PC-3 (cell line): ENCODE results near the gene SEPTIN5. TPM values are rescaled to one million over a fixed set of nuclear protein-coding genes. Genes with fewer than 3 reads are reported as not detected.
A peak's percentile ranks its signal among the peaks of the same experiment; 100 is the strongest.

Experiments
- ATAC-seq: fragments of 200-7000 bp; cut with Tn5 transposase; 2 replicates; pipeline ENCODE4 v1.9.1; 2020; ENCODE audit warnings: mild to moderate bottlenecking, moderate library complexity
- BruUV-seq: library from RNA; stranded (reverse); fragments of 400-500 nt; replicated peaks from 2 replicates; lab custom pipeline; 2021; lab: Mats Ljungman, UMichigan
- CTCF ChIA-PET: fragments of 300-600 bp; sonication (Branson Sonifier 250); formaldehyde crosslinking; loops from one replicate; lab custom pipeline; 2022; ENCODE audit warnings: antibody characterized with exemption; lab: Charles Lee
- POLR2A ChIA-PET: fragments of 300-600 bp; sonication (Branson Sonifier 250); formaldehyde crosslinking; loops from one replicate; lab custom pipeline; 2022; ENCODE audit warnings: antibody characterized with exemption; ENCODE audit not compliant: unreplicated experiment; lab: Charles Lee
- DNase-seq: peaks from one replicate; pipeline ENCODE4 v3.0.0-alpha.2; 2015
- H2AFZ ChIP-seq: fragments of 300-600 bp; sonication (generic); 2 replicates; pipeline ENCODE4 v1.6.0; 2016; ENCODE audit warnings: antibody characterized with exemption, low read length
- H3F3A ChIP-seq: fragments of 300-600 bp; sonication (generic); one replicate; pipeline ENCODE4 v1.6.0; 2017; ENCODE audit warnings: antibody characterized with exemption, low read length, control low read depth, mild to moderate bottlenecking; ENCODE audit not compliant: unreplicated experiment
- H3K27ac ChIP-seq: fragments of 300-600 bp; sonication (generic); 2 replicates; pipeline ENCODE4 v1.5.1; 2016; ENCODE audit warnings: mild to moderate bottlenecking, low read length
- H3K27me3 ChIP-seq: fragments of 300-600 bp; sonication (generic); 2 replicates; pipeline ENCODE4 v1.6.1; 2016; ENCODE audit warnings: low read length, mixed read lengths
- H3K36me3 ChIP-seq: fragments of 300-600 bp; sonication (generic); 2 replicates; pipeline ENCODE4 v1.6.1; 2016; ENCODE audit warnings: low read depth, mixed run types, low read length, mixed read lengths
- H3K4me1 ChIP-seq: fragments of 300-600 bp; sonication (generic); 2 replicates; pipeline ENCODE4 v1.5.1; 2016; ENCODE audit warnings: low read length; ENCODE audit not compliant: insufficient read depth
- H3K4me2 ChIP-seq: fragments of 300-600 bp; sonication (generic); 2 replicates; pipeline ENCODE4 v1.6.0; 2016; ENCODE audit warnings: low read length
- H3K4me3 ChIP-seq: fragments of 300-600 bp; sonication (generic); 2 replicates; pipeline ENCODE4 v1.5.1; 2016; ENCODE audit warnings: mild to moderate bottlenecking, low read length, mixed read lengths
- H3K79me2 ChIP-seq: fragments of 300-600 bp; sonication (generic); 2 replicates; pipeline ENCODE4 v1.6.1; 2017; ENCODE audit warnings: low read length, mixed read lengths
- H3K9ac ChIP-seq: fragments of 300-600 bp; sonication (generic); 2 replicates; pipeline ENCODE4 v1.6.0; 2016; ENCODE audit warnings: mild to moderate bottlenecking, low read length
- H3K9me2 ChIP-seq: fragments of 300-600 bp; sonication (generic); replicated peaks from 2 replicates; pipeline ENCODE4 v1.6.1; 2016; ENCODE audit warnings: mixed run types, low read length, mixed read lengths
- H3K9me3 ChIP-seq: fragments of 300-600 bp; sonication (generic); 2 replicates; pipeline ENCODE4 v1.6.1; 2016; ENCODE audit warnings: low read length, mixed read lengths
- H4K20me1 ChIP-seq: fragments of 300-600 bp; sonication (generic); 2 replicates; pipeline ENCODE4 v1.6.1; 2016; ENCODE audit warnings: low read length, mixed read lengths
- CTCF ChIP-seq: fragments of 300-600 bp; sonication (generic); conservative IDR thresholded peaks from 2 replicates; pipeline ENCODE4 v1.5.1; 2017; ENCODE audit warnings: antibody characterized with exemption, low read depth, mild to moderate bottlenecking, low read length
- EZH2 ChIP-seq: fragments of 300-600 bp; sonication (generic); IDR thresholded peaks from one replicate; pipeline ENCODE4 v1.6.1; 2017; ENCODE audit warnings: antibody characterized with exemption, mild to moderate bottlenecking, low read length; ENCODE audit not compliant: unreplicated experiment
- EZH2phosphoT487 ChIP-seq: fragments of 300-600 bp; sonication (generic); IDR thresholded peaks from 2 replicates; pipeline ENCODE4 v1.6.1; 2018; ENCODE audit warnings: mild to moderate bottlenecking, antibody characterized with exemption, low read length, borderline replicate concordance
- intact Hi-C: fragments of 100-400 bp; cut with micrococcal nuclease; formaldehyde crosslinking; loops from 2 replicates; pipeline ENCODE4 v1.9.0; 2023
- total RNA-seq: library from RNA; depleted of rRNA; stranded (reverse); fragments of >200 nt; gene quantifications from 2 replicates; pipeline ENCODE4 v1.2.3, GENCODE V29; 2014

Gene SEPTIN5
- total RNA-seq, 1 experiment from 2014 or later, result 27.5 TPM

DNA sequence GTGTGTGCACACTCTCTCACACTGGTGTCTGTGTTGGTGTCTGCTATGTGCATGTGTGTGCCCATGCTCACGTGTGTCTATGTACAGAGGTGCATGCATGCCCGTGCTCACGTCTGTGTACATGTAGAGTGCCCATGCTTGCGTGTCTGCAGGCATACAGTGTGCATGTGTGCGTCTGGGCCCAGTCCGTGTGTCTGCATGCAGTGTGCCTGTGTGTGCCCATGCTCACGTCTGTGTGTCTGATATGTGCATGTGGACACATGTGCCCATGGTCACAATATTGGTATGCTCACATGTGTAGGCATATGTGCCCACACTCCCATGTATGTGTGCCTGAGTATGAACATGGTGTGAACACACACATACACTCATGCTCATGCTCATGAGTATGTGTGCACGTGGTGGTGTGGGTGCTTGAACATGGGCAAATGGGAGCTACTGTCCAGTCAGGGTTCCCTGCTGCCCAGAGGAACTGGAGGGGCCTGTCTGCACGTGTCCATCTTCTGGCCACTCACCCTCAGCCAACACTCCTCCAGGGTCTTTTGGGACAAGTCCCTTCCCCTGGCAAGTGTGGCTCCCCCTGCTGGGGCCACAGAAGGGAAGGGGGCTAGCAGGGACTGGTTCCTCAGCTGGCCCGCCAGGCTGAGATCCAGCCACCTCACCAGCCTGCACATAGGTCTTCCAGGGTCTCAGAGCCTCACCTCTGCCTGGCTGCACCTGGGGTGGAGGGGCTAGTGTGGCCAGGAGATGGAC is 39.0 kb downstream of the SEPTIN5 start:
- no peak overlapping the region for H2AFZ ChIP-seq
- no peaks in the 10 kb centered on the region for H3K9me3 ChIP-seq
- TF ChIP-seq EZH2 (no peak), CTCF (peak; percentile 27; the same call in 1 of the 2 replicates), EZH2phosphoT487 (no peak)
- BruUV-seq, result no TSS peak
- H3K4me2 ChIP-seq, result no peak overlapping the region
- no peaks in the 10 kb centered on the region for H3K9me2 ChIP-seq
- H3K9ac ChIP-seq, result no peak overlapping the region
- H3K27ac ChIP-seq, result no peak overlapping the region
- no peak overlapping the region for H3K4me3 ChIP-seq
- DNase-seq, result no peak
- ChIA-PET POLR2A (no interaction called here), CTCF (no interaction called here)
- H3K79me2 ChIP-seq, result no peaks in the 10 kb centered on the region
- no peak for ATAC-seq
- intact Hi-C loops, result no loop called here
- no peaks in the 10 kb centered on the region for H3K27me3 ChIP-seq
- H3F3A ChIP-seq, result no peaks in the 10 kb centered on the region
- H3K4me1 ChIP-seq, result peaks cover 11% of the 10 kb centered on the region
- no peaks in the 10 kb centered on the region for H4K20me1 ChIP-seq
- H3K36me3 ChIP-seq, result no peaks in the 10 kb centered on the region

GRCh38 chr22:19753996-19754700 is 39.8 kb downstream of the SEPTIN5 start:
- no peaks in the 10 kb centered on the region for H4K20me1 ChIP-seq
- peaks cover 11% of the 10 kb centered on the region for H3K4me1 ChIP-seq
- no peak overlapping the region for H3K4me2 ChIP-seq
- no peaks in the 10 kb centered on the region for H3K9me3 ChIP-seq
- POLR2A ChIA-PET, result no interaction called here
- no peaks in the 10 kb centered on the region for H3K9me2 ChIP-seq
- no peaks in the 10 kb centered on the region for H3F3A ChIP-seq
- intact Hi-C loops, result no loop called here
- DNase-seq (no peak), ATAC-seq (no peak)
- H3K36me3 ChIP-seq, result no peaks in the 10 kb centered on the region
- no TSS peak for BruUV-seq
- TF ChIP-seq EZH2 (no peak), CTCF (no peak), EZH2phosphoT487 (no peak)
- H2AFZ ChIP-seq, result no peak overlapping the region
- CTCF ChIA-PET, result no interaction called here
- no peaks in the 10 kb centered on the region for H3K79me2 ChIP-seq
- H3K9ac ChIP-seq, result no peak overlapping the region
- H3K4me3 ChIP-seq, result no peak overlapping the region
- H3K27me3 ChIP-seq, result no peaks in the 10 kb centered on the region
- H3K27ac ChIP-seq, result no peak overlapping the region

DNA sequence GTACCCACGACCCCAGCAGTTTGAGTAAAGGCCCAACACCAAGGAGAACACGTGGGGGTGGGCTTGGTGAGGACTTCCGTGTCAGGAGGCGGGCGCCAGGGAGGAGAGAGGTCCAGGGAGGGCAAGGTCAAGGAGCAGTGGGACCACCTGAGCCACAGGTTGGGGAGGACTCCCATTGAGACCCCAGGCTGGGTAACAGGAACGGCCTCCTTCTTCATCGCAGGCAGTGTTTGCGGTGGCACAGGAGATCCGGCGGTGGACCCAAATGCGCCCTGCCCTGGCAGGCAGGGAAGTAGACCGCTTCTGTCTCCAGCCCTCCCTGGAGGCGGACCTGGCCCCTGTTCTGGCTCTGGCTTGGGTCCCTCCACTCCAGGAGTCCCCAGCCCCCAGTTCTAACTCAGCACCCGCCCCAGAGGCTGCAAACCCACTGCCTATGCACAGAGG is 40.4 kb downstream of the SEPTIN5 start:
- Histone ChIP-seq H3K27ac (no peak overlapping the region), H2AFZ (no peak overlapping the region), H3K9ac (no peak overlapping the region), H3K79me2 (no peaks in the 10 kb centered on the region), H3K4me3 (no peak overlapping the region), H3K9me3 (no peaks in the 10 kb centered on the region), H3K27me3 (no peaks in the 10 kb centered on the region), H3F3A (no peaks in the 10 kb centered on the region), H3K4me1 (peaks cover 11% of the 10 kb centered on the region), H4K20me1 (no peaks in the 10 kb centered on the region), H3K4me2 (no peak overlapping the region), H3K36me3 (no peaks in the 10 kb centered on the region), H3K9me2 (no peaks in the 10 kb centered on the region)
- no TSS peak for BruUV-seq
- ChIA-PET POLR2A (no interaction called here), CTCF (no interaction called here)
- DNase-seq (no peak), ATAC-seq (no peak)
- intact Hi-C loops, result no loop called here
- TF ChIP-seq EZH2phosphoT487 (no peak), CTCF (no peak), EZH2 (no peak)
